Ishikawa (cell line): Measurements from ENCODE around the gene RAI1.

ENCODE experiments used
- EGR1 ChIP-seq: IDR thresholded peaks from 2 replicates; pipeline ENCODE4 v1.6.1; 2012
- NFIC ChIP-seq: IDR thresholded peaks from 2 replicates; pipeline ENCODE4 v1.6.1; 2012
- TAF1 ChIP-seq: IDR thresholded peaks from 2 replicates; pipeline ENCODE4 v1.6.1; 2012; ENCODE audit warnings: low read depth, mild to moderate bottlenecking
- YY1 ChIP-seq: IDR thresholded peaks from 2 replicates; pipeline ENCODE4 v1.6.1; 2012; ENCODE audit warnings: low read depth
- ZBTB7A ChIP-seq: IDR thresholded peaks from 2 replicates; pipeline ENCODE4 v1.6.1; 2012; ENCODE audit warnings: low read depth
- TF ChIP-seq, protein P1 (sequence below): IDR thresholded peaks from 2 replicates; pipeline ENCODE4 v1.6.1; 2012

GRCh38 chr17:17860766-17861107 is 179.5 kb downstream of the RAI1 start:
- TF ChIP-seq EGR1 (no peak), YY1 (no peak), ZBTB7A (no peak), NFIC (no peak), TAF1 (no peak)
- TF ChIP-seq, protein P1, sequence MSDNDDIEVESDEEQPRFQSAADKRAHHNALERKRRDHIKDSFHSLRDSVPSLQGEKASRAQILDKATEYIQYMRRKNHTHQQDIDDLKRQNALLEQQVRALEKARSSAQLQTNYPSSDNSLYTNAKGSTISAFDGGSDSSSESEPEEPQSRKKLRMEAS: no peak
